PFSK-1 (cell line): ENCODE data around the gene KIAA1210.

Experiments
- POLR2AphosphoS5 ChIP-seq: IDR thresholded peaks from 2 replicates; pipeline ENCODE4 v1.6.1; 2012; ENCODE audit warnings: low read depth, mild to moderate bottlenecking, control low read depth, low read length, moderate library complexity
- SIN3A ChIP-seq: IDR thresholded peaks from 2 replicates; pipeline ENCODE4 v1.6.1; 2012; ENCODE audit warnings: mild to moderate bottlenecking, low read length, moderate library complexity, borderline replicate concordance; ENCODE audit not compliant: insufficient read depth
- TAF1 ChIP-seq: IDR thresholded peaks from 2 replicates; pipeline ENCODE4 v1.6.1; 2012; ENCODE audit warnings: low read length, control low read depth, borderline replicate concordance; ENCODE audit not compliant: insufficient read depth
- TF ChIP-seq, protein P1 (sequence below), 2 experiments: IDR thresholded peaks; 2 replicates each; pipeline versions ENCODE4 v1.6.1 to v1.8.0; 2011 to 2012; ENCODE audit warnings: low read depth in 2 of 2, low read length in 2 of 2, control low read depth in 1 of 2, inconsistent platforms in 1 of 2, mild to moderate bottlenecking in 1 of 2, moderate library complexity in 1 of 2; ENCODE audit not compliant: insufficient read depth in 1 of 2

DNA sequence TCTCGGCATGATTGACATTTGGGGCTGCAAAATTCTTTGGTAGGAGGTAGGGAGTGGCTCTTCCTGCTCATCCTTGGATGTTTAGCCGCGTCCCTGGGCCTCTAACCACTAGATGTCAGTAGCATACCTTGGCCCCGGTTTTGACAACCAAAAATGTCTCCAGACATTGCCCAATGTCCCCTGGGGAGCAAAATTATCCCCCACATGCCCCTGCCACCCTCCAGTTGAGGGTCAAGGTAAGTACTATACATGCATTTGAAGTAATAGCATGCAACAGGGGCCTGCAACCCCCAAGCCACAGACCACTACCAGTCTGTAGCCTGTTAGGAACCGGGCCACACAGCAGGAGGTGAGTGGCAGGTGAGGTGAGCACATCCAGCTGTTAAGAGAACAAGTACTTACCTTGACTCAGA, 17.6 kb upstream of the KIAA1210 start:
- no peak for TF ChIP-seq POLR2AphosphoS5
- TF ChIP-seq TAF1: no peak
- no peak for TF ChIP-seq SIN3A
- TF ChIP-seq, protein P1, sequence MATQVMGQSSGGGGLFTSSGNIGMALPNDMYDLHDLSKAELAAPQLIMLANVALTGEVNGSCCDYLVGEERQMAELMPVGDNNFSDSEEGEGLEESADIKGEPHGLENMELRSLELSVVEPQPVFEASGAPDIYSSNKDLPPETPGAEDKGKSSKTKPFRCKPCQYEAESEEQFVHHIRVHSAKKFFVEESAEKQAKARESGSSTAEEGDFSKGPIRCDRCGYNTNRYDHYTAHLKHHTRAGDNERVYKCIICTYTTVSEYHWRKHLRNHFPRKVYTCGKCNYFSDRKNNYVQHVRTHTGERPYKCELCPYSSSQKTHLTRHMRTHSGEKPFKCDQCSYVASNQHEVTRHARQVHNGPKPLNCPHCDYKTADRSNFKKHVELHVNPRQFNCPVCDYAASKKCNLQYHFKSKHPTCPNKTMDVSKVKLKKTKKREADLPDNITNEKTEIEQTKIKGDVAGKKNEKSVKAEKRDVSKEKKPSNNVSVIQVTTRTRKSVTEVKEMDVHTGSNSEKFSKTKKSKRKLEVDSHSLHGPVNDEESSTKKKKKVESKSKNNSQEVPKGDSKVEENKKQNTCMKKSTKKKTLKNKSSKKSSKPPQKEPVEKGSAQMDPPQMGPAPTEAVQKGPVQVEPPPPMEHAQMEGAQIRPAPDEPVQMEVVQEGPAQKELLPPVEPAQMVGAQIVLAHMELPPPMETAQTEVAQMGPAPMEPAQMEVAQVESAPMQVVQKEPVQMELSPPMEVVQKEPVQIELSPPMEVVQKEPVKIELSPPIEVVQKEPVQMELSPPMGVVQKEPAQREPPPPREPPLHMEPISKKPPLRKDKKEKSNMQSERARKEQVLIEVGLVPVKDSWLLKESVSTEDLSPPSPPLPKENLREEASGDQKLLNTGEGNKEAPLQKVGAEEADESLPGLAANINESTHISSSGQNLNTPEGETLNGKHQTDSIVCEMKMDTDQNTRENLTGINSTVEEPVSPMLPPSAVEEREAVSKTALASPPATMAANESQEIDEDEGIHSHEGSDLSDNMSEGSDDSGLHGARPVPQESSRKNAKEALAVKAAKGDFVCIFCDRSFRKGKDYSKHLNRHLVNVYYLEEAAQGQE (IDR thresholded peaks at IDR 0.05; ENCODE audit: insufficient read depth in 1 of 2, low read depth in 2 of 2, low read length in 2 of 2): no peak
